GM23338 (cell line): ENCODE measurements around the gene NT5DC4. TPM values are rescaled to one million over a fixed set of nuclear protein-coding genes. Genes with fewer than 3 reads are reported as not detected.

Source experiments
- ATAC-seq: fragments of 200-7000 bp; cut with Tn5 transposase; 3 replicates; pipeline ENCODE4 v1.9.1; 2020
- DNase-seq: peaks from one replicate; pipeline ENCODE4 v3.0.0-alpha.2; 2015; ENCODE audit warnings: low spot score
- H2AFZ ChIP-seq: fragments of 200-600 bp; sonication (generic); 2 replicates; pipeline ENCODE4 v1.8.0; 2016; ENCODE audit warnings: antibody characterized with exemption, mild to moderate bottlenecking, moderate library complexity
- H3F3A ChIP-seq: fragments of 200-600 bp; sonication (generic); replicated peaks from 2 replicates; pipeline ENCODE4 v1.8.0; 2017; ENCODE audit warnings: antibody characterized with exemption, mixed run types, low read depth
- H3K27ac ChIP-seq: fragments of 200-600 bp; sonication (generic); 2 replicates; pipeline ENCODE4 v1.6.1; 2016; ENCODE audit warnings: low read depth
- H3K27me3 ChIP-seq: fragments of 200-600 bp; sonication (generic); 2 replicates; pipeline ENCODE4 v1.8.0; 2016; ENCODE audit warnings: mild to moderate bottlenecking, mixed run types, moderate library complexity; ENCODE audit not compliant: insufficient read depth
- H3K36me3 ChIP-seq: fragments of 200-600 bp; sonication (generic); 2 replicates; pipeline ENCODE4 v1.8.0; 2016; ENCODE audit warnings: mild to moderate bottlenecking; ENCODE audit not compliant: insufficient read depth
- H3K4me1 ChIP-seq: fragments of 200-600 bp; sonication (generic); 2 replicates; pipeline ENCODE4 v1.8.0; 2016; ENCODE audit warnings: mild to moderate bottlenecking, moderate library complexity; ENCODE audit not compliant: insufficient read depth
- H3K4me2 ChIP-seq: fragments of 200-600 bp; sonication (generic); 2 replicates; pipeline ENCODE4 v1.7.1; 2017; ENCODE audit warnings: mixed run types
- H3K4me3 ChIP-seq: fragments of 200-600 bp; sonication (generic); 2 replicates; pipeline ENCODE4 v1.6.1; 2016; ENCODE audit warnings: mixed run types
- H3K79me2 ChIP-seq: fragments of 200-600 bp; sonication (generic); replicated peaks from 2 replicates; pipeline ENCODE4 v1.8.0; 2017; ENCODE audit warnings: mild to moderate bottlenecking; ENCODE audit not compliant: insufficient read depth
- H3K9me2 ChIP-seq: fragments of 200-600 bp; sonication (generic); 2 replicates; pipeline ENCODE4 v1.8.0; 2017; ENCODE audit not compliant: insufficient read depth
- H4K20me1 ChIP-seq: fragments of 200-600 bp; sonication (generic); replicated peaks from 2 replicates; pipeline ENCODE4 v1.8.0; 2017; ENCODE audit warnings: mild to moderate bottlenecking; ENCODE audit not compliant: insufficient read depth
- H3K27ac Mint-ChIP-seq: 2 replicates; pipeline ENCODE4 v1.8.0; 2020; ENCODE audit warnings: inconsistent platforms, mild to moderate bottlenecking, moderate library complexity, mixed read lengths
- H3K27me3 Mint-ChIP-seq: 3 replicates; pipeline ENCODE4 v1.8.0; 2022; ENCODE audit warnings: low read depth, mild to moderate bottlenecking, moderate library complexity, mixed read lengths, inconsistent platforms; ENCODE audit not compliant: insufficient read depth, poor library complexity
- H3K36me3 Mint-ChIP-seq: 3 replicates; pipeline ENCODE4 v1.8.0; 2021; ENCODE audit warnings: low read depth, mild to moderate bottlenecking, inconsistent platforms, moderate library complexity, mixed read lengths
- H3K4me1 Mint-ChIP-seq: 3 replicates; pipeline ENCODE4 v1.8.0; 2020; ENCODE audit warnings: mild to moderate bottlenecking, inconsistent platforms, mixed read lengths
- H3K4me3 Mint-ChIP-seq: 3 replicates; pipeline ENCODE4 v1.8.0; 2021; ENCODE audit warnings: moderate library complexity, mild to moderate bottlenecking, inconsistent platforms, mixed read lengths
- H3K9me3 Mint-ChIP-seq: 3 replicates; pipeline ENCODE4 v1.8.0; 2020; ENCODE audit warnings: moderate library complexity, mild to moderate bottlenecking, inconsistent platforms, mixed read lengths
- EZH2 ChIP-seq: fragments of 200-600 bp; sonication (generic); IDR thresholded peaks from one replicate; pipeline ENCODE4 v1.8.0; 2017; ENCODE audit warnings: antibody characterized with exemption, mild to moderate bottlenecking, low read depth; ENCODE audit not compliant: unreplicated experiment
- POLR2AphosphoS5 ChIP-seq: IDR thresholded peaks from 2 replicates; pipeline ENCODE4 v1.6.1; 2016; ENCODE audit warnings: antibody characterized with exemption, low read depth
- REST ChIP-seq: IDR thresholded peaks from one replicate; pipeline ENCODE4 v1.6.1; 2018; ENCODE audit warnings: antibody characterized with exemption; ENCODE audit not compliant: unreplicated experiment
- ZNF114 ChIP-seq: fragments of 250-450 bp; sonication (Bioruptor Pico); IDR thresholded peaks from 2 replicates; pipeline ENCODE4 v1.5.0; 2020; ENCODE audit warnings: mild to moderate bottlenecking, moderate library complexity
- ZNF462 ChIP-seq: fragments of 250-450 bp; sonication (Bioruptor Pico); IDR thresholded peaks from 2 replicates; pipeline ENCODE4 v1.5.0; 2020; ENCODE audit warnings: mild to moderate bottlenecking, moderate library complexity
- polyA plus RNA-seq: library from polyadenylated mRNA; unstranded; fragments of >200 nt; fragmentation: Nextera tagmentation; extraction: Ambion mirVana; gene quantifications from 2 replicates; pipeline ENCODE4 v1.2.1, GENCODE V29; 2016
- total RNA-seq: library from RNA; depleted of rRNA; stranded (reverse); fragments of >200 nt; shearing (Covaris generic); gene quantifications from 2 replicates; pipeline ENCODE4 v1.2.3, GENCODE V29; 2014

The NT5DC4 gene
- total and polyA plus RNA-seq, 2 experiments from 2014 or later, result not detected

- no peak overlapping the region for H3K4me2 ChIP-seq
- no peaks in the 10 kb centered on the region for H4K20me1 ChIP-seq
- no peak overlapping the region for H3K27ac ChIP-seq
- H3K36me3 Mint-ChIP-seq, result peaks cover 5% of the 10 kb centered on the region; the same call in 1 of the 3 replicates
- H3K79me2 ChIP-seq, result no peaks in the 10 kb centered on the region
- peaks cover 28% of the 10 kb centered on the region for H3K4me1 ChIP-seq
- H3K4me1 Mint-ChIP-seq, result peaks cover 36% of the 10 kb centered on the region
- no peak overlapping the region for H3K27ac Mint-ChIP-seq
- TF ChIP-seq REST (no peak), EZH2 (no peak), POLR2AphosphoS5 (no peak), ZNF462 (CRISPR knock-in tag) (no peak), ZNF114 (CRISPR knock-in tag) (no peak)
- no peaks in the 10 kb centered on the region for H3K27me3 ChIP-seq
- ATAC-seq (no peak), DNase-seq (no peak)
- H3K9me2 ChIP-seq, result peaks cover 18% of the 10 kb centered on the region
- peaks cover 2% of the 10 kb centered on the region for H3K27me3 Mint-ChIP-seq
- no peak overlapping the region for H2AFZ ChIP-seq
- H3K36me3 ChIP-seq, result no peaks in the 10 kb centered on the region
- H3F3A ChIP-seq, result no peaks in the 10 kb centered on the region
- peaks cover 4% of the 10 kb centered on the region for H3K9me3 Mint-ChIP-seq
- no peak overlapping the region for H3K4me3 ChIP-seq
- no peak overlapping the region for H3K4me3 Mint-ChIP-seq
Observed at GRCh38 chr2:112787729-112788393, 67.0 kb downstream of the NT5DC4 start.
